DOHH2 (cell line): ENCODE measurements around the gene TRAF5.

Experiments used
- H3F3A ChIP-seq: fragments of 200-600 bp; sonication (generic), shearing (Covaris generic); 2 replicates; pipeline ENCODE4 v1.6.0; 2016; ENCODE audit warnings: antibody characterized with exemption, mild to moderate bottlenecking; ENCODE audit not compliant: control insufficient read depth, insufficient read depth
- H3K27ac ChIP-seq: fragments of 200-600 bp; sonication (generic); 2 replicates; pipeline ENCODE4 v1.5.1; 2014; ENCODE audit warnings: low read depth, mild to moderate bottlenecking, low read length, moderate library complexity
- H3K27me3 ChIP-seq: fragments of 200-600 bp; sonication (generic); 2 replicates; pipeline ENCODE4 v1.6.1; 2014; ENCODE audit warnings: mild to moderate bottlenecking, low read length, mixed read lengths; ENCODE audit not compliant: control insufficient read depth
- H3K36me3 ChIP-seq: fragments of 200-600 bp; sonication (generic); 2 replicates; pipeline ENCODE4 v1.6.1; 2014; ENCODE audit warnings: mild to moderate bottlenecking, low read length, moderate library complexity, mixed read lengths; ENCODE audit not compliant: control insufficient read depth
- H3K4me1 ChIP-seq: fragments of 200-600 bp; sonication (generic); 2 replicates; pipeline ENCODE4 v1.6.1; 2014; ENCODE audit warnings: mild to moderate bottlenecking, low read length, mixed read lengths; ENCODE audit not compliant: control insufficient read depth
- H3K4me2 ChIP-seq: fragments of 200-600 bp; sonication (generic); 2 replicates; pipeline ENCODE4 v1.6.0; 2014; ENCODE audit warnings: mild to moderate bottlenecking, low read length, moderate library complexity
- H3K4me3 ChIP-seq: fragments of 200-600 bp; sonication (generic); 2 replicates; pipeline ENCODE4 v1.5.1; 2014; ENCODE audit warnings: mild to moderate bottlenecking, low read length, mixed read lengths
- H3K79me2 ChIP-seq: fragments of 200-600 bp; sonication (generic); 2 replicates; pipeline ENCODE4 v1.6.1; 2014; ENCODE audit warnings: mild to moderate bottlenecking, low read length, mixed read lengths; ENCODE audit not compliant: control insufficient read depth
- H3K9me2 ChIP-seq: fragments of 200-600 bp; sonication (generic); replicated peaks from 2 replicates; pipeline ENCODE4 v1.6.1; 2014; ENCODE audit warnings: mild to moderate bottlenecking, low read length, mixed read lengths; ENCODE audit not compliant: control insufficient read depth
- H3K9me3 ChIP-seq: fragments of 200-600 bp; sonication (generic); 2 replicates; pipeline ENCODE4 v1.6.1; 2014; ENCODE audit warnings: antibody characterized with exemption, low read length, mixed read lengths; ENCODE audit not compliant: control insufficient read depth, insufficient read depth
- H4K20me1 ChIP-seq: fragments of 200-600 bp; sonication (generic); 2 replicates; pipeline ENCODE4 v1.6.0; 2014; ENCODE audit warnings: low read depth, mild to moderate bottlenecking, antibody characterized with exemption, low read length, moderate library complexity; ENCODE audit not compliant: control insufficient read depth, insufficient read depth
- EZH2phosphoT487 ChIP-seq: fragments of 200-600 bp; sonication (generic); IDR thresholded peaks from 2 replicates; pipeline ENCODE4 v1.6.1; 2017; ENCODE audit warnings: borderline replicate concordance, mild to moderate bottlenecking, antibody characterized with exemption, low read length, moderate library complexity, mixed read lengths
- TF ChIP-seq, protein P1 (sequence below): fragments of 200-600 bp; sonication (generic); IDR thresholded peaks from one replicate; pipeline ENCODE4 v1.5.1; 2014; ENCODE audit warnings: antibody characterized with exemption, mild to moderate bottlenecking, low read depth, low read length; ENCODE audit not compliant: poor library complexity, severe bottlenecking

TRAF5 gene

DNA sequence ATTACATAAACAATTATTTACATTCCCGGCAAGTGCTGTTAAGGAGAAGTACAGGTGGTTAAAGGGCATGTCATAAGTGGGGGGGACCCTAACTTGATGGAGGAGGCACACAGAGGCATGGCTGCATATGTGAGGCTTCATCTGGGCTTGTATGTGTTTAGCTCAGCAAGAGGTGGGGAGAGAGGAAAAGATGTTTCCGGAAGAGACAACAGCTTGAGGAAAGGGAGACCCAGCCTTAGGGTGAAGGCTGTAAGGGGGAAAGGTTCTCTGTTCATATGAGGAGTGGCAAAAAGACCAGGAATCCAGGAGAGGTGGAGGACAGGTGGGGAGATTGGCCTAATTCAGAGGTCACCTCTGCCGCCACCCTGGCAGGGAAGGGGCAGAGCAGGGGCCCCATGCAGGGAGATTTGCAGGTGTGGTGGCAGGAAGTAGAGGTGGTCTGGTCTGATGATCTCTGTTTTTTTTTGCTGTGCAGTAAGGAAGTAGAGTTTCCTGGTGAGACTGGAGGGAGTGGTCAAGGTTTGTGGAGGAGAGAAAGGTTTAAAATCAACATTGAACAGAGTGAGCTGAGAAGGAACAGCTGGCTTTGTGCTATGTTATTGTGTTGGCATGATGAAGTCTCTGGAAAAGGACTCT is 9.0 kb downstream of the TRAF5 start:
- Histone ChIP-seq H3K27me3 (no peaks in the 10 kb centered on the region), H3K36me3 (peaks cover 44% of the 10 kb centered on the region), H3K27ac (peak overlapping the region; percentile 90), H3K4me1 (peaks cover 85% of the 10 kb centered on the region), H3K4me2 (peak overlapping the region; percentile 90), H3K9me3 (no peaks in the 10 kb centered on the region), H4K20me1 (peaks cover 16% of the 10 kb centered on the region), H3F3A (peaks cover 6% of the 10 kb centered on the region; the same call in 1 of the 2 replicates), H3K9me2 (no peaks in the 10 kb centered on the region), H3K4me3 (peak overlapping the region; percentile 69), H3K79me2 (peaks cover 99% of the 10 kb centered on the region)
- no peak for TF ChIP-seq EZH2phosphoT487
- TF ChIP-seq, protein P1, sequence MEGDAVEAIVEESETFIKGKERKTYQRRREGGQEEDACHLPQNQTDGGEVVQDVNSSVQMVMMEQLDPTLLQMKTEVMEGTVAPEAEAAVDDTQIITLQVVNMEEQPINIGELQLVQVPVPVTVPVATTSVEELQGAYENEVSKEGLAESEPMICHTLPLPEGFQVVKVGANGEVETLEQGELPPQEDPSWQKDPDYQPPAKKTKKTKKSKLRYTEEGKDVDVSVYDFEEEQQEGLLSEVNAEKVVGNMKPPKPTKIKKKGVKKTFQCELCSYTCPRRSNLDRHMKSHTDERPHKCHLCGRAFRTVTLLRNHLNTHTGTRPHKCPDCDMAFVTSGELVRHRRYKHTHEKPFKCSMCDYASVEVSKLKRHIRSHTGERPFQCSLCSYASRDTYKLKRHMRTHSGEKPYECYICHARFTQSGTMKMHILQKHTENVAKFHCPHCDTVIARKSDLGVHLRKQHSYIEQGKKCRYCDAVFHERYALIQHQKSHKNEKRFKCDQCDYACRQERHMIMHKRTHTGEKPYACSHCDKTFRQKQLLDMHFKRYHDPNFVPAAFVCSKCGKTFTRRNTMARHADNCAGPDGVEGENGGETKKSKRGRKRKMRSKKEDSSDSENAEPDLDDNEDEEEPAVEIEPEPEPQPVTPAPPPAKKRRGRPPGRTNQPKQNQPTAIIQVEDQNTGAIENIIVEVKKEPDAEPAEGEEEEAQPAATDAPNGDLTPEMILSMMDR, result no peak

DNA sequence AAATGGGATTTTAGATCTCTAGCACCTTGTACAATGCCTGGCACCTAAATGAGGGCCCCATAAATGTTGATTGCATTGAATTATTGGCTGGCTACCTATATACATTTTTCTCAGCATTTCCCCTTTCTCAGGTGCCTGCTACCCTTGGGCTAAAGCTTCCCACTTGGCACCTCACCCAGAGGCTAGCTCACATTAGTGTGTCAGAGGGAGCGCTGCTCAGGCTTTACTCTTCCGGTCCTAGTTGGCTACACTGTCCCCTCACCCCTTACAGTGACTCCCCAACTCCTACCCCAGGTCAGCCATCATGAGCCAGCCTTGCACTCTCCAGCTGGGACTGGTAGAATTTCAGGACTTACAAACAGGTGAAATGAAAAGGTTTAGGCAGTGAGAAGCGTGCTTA is 9.5 kb downstream of the TRAF5 start:
- H3K79me2 ChIP-seq, result peaks cover 99% of the 10 kb centered on the region

DNA sequence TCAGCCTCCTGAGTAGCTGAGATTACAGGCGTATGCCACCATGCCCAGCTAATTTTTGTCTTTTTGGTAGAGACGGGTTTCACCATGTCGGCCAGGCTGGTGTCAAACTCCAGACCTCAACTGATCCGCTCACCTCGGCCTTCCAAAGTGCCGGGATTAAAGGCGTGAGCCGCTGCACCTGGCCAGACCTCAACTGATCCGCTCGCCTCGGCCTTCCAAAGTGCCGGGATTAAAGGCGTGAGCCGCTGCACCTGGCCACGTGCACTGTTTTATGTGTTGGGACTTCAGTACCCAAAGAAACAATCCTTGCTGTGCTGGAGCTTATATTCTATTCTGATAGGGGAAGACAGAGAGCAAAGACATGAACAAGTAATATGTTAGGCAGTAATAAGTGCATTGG is 10.1 kb downstream of the TRAF5 start:
- H3K9me2 ChIP-seq, result no peaks in the 10 kb centered on the region
- no peaks in the 10 kb centered on the region for H3K27me3 ChIP-seq
- peaks cover 85% of the 10 kb centered on the region for H3K4me1 ChIP-seq
- H4K20me1 ChIP-seq, result peaks cover 16% of the 10 kb centered on the region
- peak overlapping the region; percentile 90 for H3K4me2 ChIP-seq
- H3K79me2 ChIP-seq, result peaks cover 99% of the 10 kb centered on the region
- H3K27ac ChIP-seq, result no peak overlapping the region
- H3K36me3 ChIP-seq, result peaks cover 38% of the 10 kb centered on the region
- no peaks in the 10 kb centered on the region for H3K9me3 ChIP-seq
- peaks cover 6% of the 10 kb centered on the region; the same call in 1 of the 2 replicates for H3F3A ChIP-seq
- TF ChIP-seq EZH2phosphoT487, result no peak
- TF ChIP-seq, protein P1, result no peak
- H3K4me3 ChIP-seq, result peak overlapping the region; percentile 69

More for the DNA sequence above, 9.5 kb downstream of the TRAF5 start:
- peak overlapping the region; percentile 90 for H3K4me2 ChIP-seq
- H4K20me1 ChIP-seq, result peaks cover 16% of the 10 kb centered on the region
- no peak for TF ChIP-seq EZH2phosphoT487
- TF ChIP-seq, protein P1, result no peak
- no peaks in the 10 kb centered on the region for H3K9me3 ChIP-seq
- H3K36me3 ChIP-seq, result peaks cover 40% of the 10 kb centered on the region
- no peaks in the 10 kb centered on the region for H3K9me2 ChIP-seq
- H3K4me1 ChIP-seq, result peaks cover 85% of the 10 kb centered on the region
- H3K4me3 ChIP-seq, result peak overlapping the region; percentile 69
- H3K27ac ChIP-seq, result peak overlapping the region; percentile 90
- H3K27me3 ChIP-seq, result no peaks in the 10 kb centered on the region
- peaks cover 6% of the 10 kb centered on the region; the same call in 1 of the 2 replicates for H3F3A ChIP-seq
